GM12801 (cell line): Measurements from ENCODE around the gene PM20D2.

ENCODE experiments used
- CTCF ChIP-seq: IDR thresholded peaks from one replicate; pipeline ENCODE4 v1.5.1; 2011; ENCODE audit warnings: control low read depth; ENCODE audit not compliant: insufficient read length; ENCODE audit errors: extremely low read depth

The PM20D2 gene

GRCh38 chr6:89148016-89148750, 2.3 kb downstream of the PM20D2 start:
- no peak for TF ChIP-seq CTCF

- TF ChIP-seq CTCF: no peak
These were observed 8.3 kb downstream of the PM20D2 start for GRCh38 chr6:89154131-89154530.

- no peak for TF ChIP-seq CTCF
These were observed 14.7 kb downstream of the PM20D2 start for GRCh38 chr6:89160331-89161092.

- TF ChIP-seq CTCF: no peak
These were observed 15.6 kb downstream of the PM20D2 start for GRCh38 chr6:89161326-89162046.

GRCh38 chr6:89162047-89162371, 16.2 kb downstream of the PM20D2 start:
- TF ChIP-seq CTCF: no peak

- no peak for TF ChIP-seq CTCF
These were observed 26.3 kb downstream of the PM20D2 start for GRCh38 chr6:89172131-89172530.

GRCh38 chr6:89173634-89174033, 27.8 kb downstream of the PM20D2 start:
- no peak for TF ChIP-seq CTCF
